ENCODE measurements around the gene RALGDS.
"Not testable (repeated sequence)": the region's sequence is repeated elsewhere in the genome, so short reads cannot be mapped to it uniquely, and the experiment has no call there.

Gene RALGDS

GRCh38 chr9:133083688-133084087 is 37.4 kb downstream of the RALGDS start:
- FAIRE-seq, result not testable (repeated sequence)

- not testable (repeated sequence) for FAIRE-seq
Measured at GRCh38 chr9:133081957-133082644, 38.9 kb downstream of the RALGDS start.

GRCh38 chr9:133080786-133081779 is 40.0 kb downstream of the RALGDS start:
- not testable (repeated sequence) for FAIRE-seq

- FAIRE-seq, result no peak
Measured at GRCh38 chr9:133080161-133080560, 40.9 kb downstream of the RALGDS start.

- FAIRE-seq, result no peak
Measured at GRCh38 chr9:133078486-133078885, 42.6 kb downstream of the RALGDS start.

GRCh38 chr9:133076691-133077090 is 44.3 kb downstream of the RALGDS start:
- FAIRE-seq, result no peak

- no peak for FAIRE-seq
Measured at GRCh38 chr9:133075925-133076630, 45.0 kb downstream of the RALGDS start.

GRCh38 chr9:133074111-133074651 is 46.9 kb downstream of the RALGDS start:
- FAIRE-seq, result no peak

GRCh38 chr9:133073086-133074014 is 47.7 kb downstream of the RALGDS start:
- FAIRE-seq, result no peak

- not testable (repeated sequence) for FAIRE-seq
Measured at GRCh38 chr9:133072210-133072609, 48.8 kb downstream of the RALGDS start.

GRCh38 chr9:133071484-133072150 is 49.4 kb downstream of the RALGDS start:
- FAIRE-seq, result no peak

- not testable (repeated sequence) for FAIRE-seq
Measured at GRCh38 chr9:133070985-133071384, 50.1 kb downstream of the RALGDS start.

GRCh38 chr9:133070500-133070961 is 50.5 kb downstream of the RALGDS start:
- not testable (repeated sequence) for FAIRE-seq

GRCh38 chr9:133068431-133068830 is 52.6 kb downstream of the RALGDS start:
- FAIRE-seq, result not testable (repeated sequence)

- FAIRE-seq, result no peak
Measured at GRCh38 chr9:133067813-133068212, 53.2 kb downstream of the RALGDS start.

- FAIRE-seq, result no peak
Measured at GRCh38 chr9:133067006-133067405, 54.0 kb downstream of the RALGDS start.

GRCh38 chr9:133066181-133066983 is 54.7 kb downstream of the RALGDS start:
- no peak for FAIRE-seq

- FAIRE-seq, result no peak
Measured at GRCh38 chr9:133065070-133065388, 56.0 kb downstream of the RALGDS start.

- no peak for FAIRE-seq
Measured at GRCh38 chr9:133064241-133065069, 56.6 kb downstream of the RALGDS start.
